ENCODE measurements around the gene LIN37.

- TF ChIP-seq, protein P1, sequence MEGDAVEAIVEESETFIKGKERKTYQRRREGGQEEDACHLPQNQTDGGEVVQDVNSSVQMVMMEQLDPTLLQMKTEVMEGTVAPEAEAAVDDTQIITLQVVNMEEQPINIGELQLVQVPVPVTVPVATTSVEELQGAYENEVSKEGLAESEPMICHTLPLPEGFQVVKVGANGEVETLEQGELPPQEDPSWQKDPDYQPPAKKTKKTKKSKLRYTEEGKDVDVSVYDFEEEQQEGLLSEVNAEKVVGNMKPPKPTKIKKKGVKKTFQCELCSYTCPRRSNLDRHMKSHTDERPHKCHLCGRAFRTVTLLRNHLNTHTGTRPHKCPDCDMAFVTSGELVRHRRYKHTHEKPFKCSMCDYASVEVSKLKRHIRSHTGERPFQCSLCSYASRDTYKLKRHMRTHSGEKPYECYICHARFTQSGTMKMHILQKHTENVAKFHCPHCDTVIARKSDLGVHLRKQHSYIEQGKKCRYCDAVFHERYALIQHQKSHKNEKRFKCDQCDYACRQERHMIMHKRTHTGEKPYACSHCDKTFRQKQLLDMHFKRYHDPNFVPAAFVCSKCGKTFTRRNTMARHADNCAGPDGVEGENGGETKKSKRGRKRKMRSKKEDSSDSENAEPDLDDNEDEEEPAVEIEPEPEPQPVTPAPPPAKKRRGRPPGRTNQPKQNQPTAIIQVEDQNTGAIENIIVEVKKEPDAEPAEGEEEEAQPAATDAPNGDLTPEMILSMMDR (IDR thresholded peaks at IDR 0.05), result no peak
- TF ChIP-seq POLR2A (IDR thresholded peaks at IDR 0.05), result no peak
These were observed 13.5 kb upstream of the LIN37 start for GRCh38 chr19:35734889-35735288.

All from right lobe of liver (tissue), 4 donors.